HG03175 (cell line): ENCODE measurements around the gene TBKBP1.

ENCODE experiments used
- ATAC-seq: cut with Tn5 transposase; IDR thresholded peaks from one replicate; pipeline ENCODE4 v1.9.1; 2021; ENCODE audit warnings: mild to moderate bottlenecking, moderate library complexity; ENCODE audit not compliant: unreplicated experiment

TBKBP1 gene

DNA sequence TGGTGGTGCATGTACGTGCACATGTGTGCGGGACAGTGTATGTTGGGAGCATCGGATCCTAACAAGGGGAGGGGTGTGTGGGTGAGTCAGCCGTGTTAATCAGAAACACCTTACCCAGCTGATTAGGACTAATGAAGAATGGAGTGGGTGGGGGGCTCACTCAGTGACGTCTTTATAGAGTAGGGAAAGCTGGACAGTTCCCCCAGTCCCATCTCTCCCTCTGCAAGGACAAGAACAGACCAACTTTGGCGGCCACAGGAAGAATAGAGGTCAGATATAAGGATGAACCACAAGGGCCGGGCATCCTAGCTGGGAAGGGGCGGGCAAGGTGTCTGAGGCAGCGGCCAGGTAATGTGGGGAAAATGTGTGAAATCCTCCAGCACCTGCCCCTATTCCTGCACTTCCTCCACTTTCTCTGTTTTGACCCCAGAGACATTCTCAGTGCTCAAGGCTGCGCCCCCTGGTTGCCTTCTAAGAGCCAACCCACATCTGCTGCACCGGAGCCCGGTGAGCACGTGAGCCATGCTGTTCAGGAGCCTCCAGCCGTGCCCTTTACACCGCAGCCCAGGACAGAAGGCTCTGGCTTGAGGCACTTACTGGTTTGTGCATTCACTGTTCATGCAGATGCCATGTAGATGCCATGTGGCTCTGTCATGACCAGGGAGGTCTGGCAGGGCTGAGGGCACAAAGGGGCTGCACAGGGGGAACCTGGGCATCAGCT lies 20.2 kb downstream of the TBKBP1 start:
- peak; percentile 13 for ATAC-seq

DNA sequence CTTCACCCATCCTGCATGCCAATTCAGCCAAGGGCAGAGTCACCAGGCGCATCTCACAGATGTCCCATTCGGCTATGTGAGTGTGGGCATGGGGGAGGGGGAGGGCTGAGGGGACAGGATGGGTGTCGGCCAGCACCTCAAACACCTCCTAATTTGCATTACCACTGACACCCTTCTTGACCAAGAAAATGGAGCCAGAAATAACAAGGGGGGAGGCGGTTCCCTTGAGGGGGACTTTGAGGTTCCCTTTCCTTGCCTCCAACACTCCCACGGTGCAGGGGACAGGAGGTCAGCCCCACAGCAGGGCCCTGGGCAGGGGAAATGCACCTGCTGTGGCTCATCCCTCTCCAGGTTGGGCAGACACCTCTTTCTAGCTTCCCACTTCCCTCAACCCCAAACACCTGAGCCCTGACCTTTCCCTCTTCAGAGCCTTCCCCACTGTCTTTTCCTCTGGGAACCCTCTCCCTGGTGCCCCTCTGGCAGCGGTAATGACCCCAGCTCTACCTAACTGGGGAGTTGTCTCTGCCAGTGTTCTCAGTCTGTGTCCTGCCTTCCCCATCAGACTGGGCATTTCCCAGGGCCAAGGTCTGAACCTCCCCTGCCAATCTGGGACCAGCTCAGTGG lies 20.9 kb downstream of the TBKBP1 start:
- ATAC-seq: peak; percentile 30

DNA sequence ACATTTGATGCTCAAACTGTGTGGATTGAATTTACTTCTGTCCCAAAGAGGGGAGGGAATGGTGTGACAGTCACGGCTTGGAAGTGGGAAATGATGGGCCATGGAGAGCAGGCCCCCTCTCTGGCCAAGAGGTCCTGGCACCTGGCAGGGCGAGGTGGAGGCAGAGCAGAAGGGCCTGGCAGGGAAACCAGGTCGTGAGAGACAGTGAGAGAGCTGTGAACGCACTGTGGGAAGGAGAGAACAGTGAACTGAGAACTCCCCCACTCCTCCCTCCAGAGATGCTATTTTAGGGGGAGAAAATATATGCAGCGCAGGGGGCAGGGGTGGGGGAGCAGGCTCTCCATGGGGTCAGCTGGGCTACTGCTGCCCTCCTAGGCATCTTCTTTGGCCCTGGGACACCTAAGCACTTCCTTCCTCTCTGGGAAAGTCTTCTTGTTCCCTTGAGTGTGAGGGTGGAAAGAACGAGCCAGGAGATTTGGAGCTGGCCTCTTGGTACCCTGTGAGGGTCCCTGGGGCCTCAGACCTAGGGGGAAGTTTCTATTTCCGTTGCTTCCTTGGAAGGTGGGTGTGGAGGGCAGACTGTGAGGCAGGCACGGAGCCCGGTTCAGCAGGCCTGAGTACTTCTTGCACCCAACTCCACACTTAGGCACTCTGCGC lies 21.8 kb downstream of the TBKBP1 start:
- no peak for ATAC-seq

DNA sequence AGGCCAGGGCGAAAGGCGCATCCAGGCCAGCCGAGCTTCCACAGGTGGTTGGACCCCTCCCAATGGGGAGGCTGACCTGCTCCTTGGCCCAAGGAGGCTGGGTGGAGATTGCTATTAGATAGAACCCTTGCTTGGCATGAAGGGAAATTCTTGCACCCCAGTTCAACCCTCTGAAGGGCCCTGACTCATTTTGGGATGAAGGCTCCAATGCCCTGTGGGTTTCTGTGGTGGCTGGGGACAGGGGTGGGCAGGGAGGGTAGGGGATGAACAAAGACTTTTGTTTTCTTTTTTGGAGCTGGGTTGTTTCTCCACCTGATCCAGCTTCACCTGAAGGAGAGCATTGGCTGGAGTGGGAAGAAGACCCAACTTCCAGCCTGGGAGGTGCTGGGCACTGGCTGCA lies 22.4 kb downstream of the TBKBP1 start:
- ATAC-seq: no peak

DNA sequence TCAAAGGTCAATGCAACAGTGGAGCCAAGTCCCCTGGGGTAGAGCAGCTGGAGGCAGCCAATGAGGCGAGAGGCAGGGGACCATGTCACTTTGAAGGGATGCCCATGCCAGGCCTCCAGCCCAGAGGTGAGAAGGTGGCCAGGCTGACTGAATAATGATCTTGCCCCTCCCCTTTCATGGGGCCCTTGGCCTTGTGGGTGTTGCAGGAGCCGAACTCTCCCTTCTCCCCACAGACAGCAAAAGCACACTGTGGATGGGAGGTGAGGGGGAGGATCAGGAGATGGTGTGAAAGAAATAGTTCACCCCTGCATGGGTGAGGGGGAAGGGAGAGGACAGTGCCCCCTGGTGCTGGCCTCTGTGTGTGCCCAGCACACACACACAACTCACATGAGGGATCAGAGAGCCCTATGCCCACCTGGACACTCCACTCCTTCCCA lies 23.3 kb downstream of the TBKBP1 start:
- ATAC-seq: no peak

DNA sequence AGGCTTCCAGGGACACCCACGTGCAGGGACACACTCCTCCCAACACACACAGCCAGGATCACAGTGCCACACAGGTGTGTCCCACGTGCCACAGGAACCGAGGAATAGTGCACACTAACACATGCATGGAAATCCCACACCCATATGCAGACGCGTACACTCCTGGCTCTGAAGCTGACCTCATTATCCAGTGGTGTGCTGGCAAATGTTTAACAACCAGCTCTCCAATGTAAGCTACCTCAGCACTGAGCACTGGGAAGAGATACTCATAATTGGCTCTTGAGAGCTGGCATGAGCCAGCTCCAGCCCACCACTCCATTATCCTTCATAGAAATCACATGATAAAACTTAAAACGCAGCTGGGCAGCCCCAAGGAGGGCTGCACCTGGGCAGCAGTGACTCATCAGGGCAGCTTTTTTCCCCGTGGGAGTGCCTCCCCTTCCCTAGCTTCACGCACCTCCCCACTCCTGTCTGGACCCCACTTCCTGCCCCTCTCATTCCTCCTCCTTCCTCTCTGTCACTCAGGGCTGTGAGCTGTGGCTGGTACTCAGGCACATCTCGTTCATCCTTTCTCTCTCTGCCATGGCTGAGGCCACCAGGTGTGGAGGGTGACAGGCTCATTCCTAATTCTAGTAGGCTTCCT lies 24.1 kb downstream of the TBKBP1 start:
- no peak for ATAC-seq

DNA sequence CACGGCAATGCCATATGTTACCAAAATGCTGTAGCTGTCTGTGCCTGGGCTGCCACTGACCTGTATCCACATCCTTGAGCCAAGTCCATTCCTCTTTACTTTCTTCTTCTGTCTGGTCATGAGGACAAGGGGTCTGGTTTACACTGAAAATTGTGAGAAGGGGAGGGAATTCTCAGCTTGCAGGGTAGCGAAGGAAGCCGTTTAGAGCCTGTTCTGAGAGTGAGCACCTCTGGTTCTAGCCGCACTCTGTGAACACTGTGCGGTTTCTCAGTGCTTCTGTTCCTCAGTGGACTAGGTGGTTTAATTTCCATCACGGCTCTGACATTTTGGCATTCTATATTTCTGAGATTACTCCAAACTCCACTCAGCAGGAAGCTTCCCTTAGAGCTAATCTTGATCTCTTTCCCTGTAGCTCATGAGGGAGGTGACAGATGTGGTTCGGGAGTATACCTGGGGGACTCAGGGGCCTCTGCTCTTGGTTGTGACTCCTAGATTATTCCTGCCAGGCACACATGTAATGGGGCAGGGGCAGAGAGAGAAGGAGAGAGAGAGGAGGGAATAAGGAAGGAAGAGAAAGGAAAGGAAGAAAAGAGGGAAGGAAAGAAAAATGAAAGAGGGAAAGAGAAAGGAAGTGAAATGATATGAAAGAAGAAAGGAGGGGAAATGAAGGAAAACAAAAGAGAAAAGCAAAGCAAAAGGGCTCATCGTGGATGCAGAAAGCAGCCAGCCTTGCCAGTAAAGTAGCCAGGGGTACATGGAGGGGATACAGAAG lies 24.9 kb downstream of the TBKBP1 start:
- no peak for ATAC-seq

DNA sequence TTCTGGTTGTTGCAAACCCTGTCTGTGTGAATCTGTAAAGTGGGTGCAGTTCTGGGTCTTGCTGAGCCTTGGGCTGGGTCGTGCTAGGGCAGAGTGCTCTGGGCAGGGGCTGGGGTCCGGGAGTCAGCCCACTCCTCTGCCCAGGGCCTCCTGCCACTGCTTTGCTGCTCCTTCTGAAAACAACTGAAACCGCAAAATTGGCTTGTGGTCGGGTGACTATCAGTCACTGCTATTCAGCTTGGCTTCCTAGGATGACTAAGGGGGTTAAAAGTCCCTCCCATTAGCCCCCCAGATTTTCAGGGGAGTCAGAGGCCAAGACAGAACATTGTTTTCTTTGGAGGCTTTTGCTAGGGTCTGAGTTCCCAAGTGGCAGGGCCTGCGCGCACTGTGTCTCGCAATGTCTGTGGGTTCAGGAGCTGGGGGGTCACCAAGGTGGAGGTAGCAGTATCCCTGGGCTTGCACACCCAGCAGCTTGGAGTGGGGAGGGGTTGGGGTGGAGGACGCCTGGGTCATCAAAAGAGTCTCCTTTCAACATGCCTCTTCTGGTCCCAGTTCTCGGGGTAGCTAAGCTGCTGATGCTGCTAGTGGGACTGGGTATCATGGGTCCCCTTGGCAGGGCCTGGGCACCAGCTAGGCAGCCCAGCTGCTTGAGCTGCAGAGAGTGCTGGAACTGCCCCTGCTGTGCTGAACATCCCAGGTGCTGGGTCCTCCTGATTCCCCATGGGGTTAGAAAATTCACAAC lies 25.6 kb downstream of the TBKBP1 start:
- ATAC-seq: no peak

DNA sequence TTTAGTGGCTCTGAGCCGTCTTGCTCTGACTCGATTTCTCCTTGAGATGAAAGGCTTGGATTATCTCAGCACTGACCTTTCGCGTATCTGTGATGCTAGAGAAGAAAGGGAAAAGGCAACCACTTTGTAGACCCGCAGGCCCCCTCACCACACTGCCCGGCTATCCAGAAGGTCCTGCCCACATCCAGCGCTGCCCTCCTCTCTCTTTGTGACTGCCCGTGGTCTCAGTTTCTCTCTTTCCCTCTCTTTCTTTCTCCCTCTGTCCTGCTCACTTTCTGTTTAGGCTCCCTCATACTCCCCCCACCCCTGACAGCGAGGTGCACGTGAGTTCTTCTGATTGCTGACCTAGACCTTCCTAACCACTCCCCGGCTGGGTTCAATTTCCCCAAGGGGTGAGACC lies 26.2 kb downstream of the TBKBP1 start:
- ATAC-seq: no peak

DNA sequence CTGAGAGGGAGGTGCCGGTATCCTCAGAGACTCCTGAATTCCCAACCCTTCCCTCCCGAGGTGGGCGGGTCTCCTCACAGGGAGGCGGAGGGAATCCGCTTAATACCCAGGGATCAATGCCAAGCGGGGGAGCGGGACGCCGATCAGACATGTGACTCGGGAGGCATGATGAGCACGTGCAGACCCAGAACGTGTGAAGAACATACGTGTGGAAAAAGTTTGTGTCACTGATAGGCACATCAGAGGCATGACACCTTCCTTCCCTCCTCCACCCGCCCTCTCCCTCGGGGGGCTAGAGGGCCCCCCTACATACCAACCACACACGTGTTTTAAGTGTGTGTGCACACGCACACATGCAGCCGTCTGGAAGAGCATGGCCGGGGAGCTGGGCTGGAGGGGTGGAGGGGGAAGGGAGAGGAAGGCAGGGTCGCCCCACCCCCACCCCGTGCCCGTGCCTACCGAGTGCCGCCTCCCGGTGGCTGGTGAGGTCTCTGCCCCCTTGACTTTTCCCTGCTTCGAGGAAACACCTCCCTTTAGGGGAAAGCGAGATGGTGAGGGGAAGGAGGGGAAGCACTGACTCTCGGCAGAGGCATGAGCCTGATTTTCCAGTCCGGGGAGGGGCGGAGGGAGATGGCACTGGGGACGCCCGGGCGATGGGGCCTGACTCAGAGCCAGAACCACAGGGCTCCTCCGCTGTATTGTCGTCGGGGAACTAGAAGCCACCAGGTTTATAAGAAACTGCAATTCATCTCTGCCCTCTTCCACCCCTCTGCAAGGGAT lies 27.0 kb downstream of the TBKBP1 start:
- no peak for ATAC-seq

DNA sequence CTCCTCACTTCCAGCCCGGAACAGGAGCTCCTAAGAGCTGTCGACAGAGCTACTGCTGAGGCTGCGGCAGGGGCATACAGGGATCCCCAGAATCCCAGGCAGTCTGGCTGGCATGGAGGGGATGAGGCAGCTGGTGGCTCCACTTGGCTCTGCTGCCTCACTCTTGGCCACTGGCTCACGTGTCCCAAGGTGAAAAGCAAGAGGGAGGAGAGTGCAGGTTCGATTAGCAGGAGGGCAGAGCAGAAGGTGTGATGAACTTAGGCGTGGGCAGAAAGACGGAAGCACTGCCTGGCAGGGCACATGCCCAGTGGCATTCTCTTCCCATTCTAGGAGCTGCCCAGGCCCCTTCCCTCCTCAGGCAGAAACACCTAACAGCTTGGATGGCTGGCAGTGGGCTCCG lies 27.8 kb downstream of the TBKBP1 start:
- no peak for ATAC-seq

DNA sequence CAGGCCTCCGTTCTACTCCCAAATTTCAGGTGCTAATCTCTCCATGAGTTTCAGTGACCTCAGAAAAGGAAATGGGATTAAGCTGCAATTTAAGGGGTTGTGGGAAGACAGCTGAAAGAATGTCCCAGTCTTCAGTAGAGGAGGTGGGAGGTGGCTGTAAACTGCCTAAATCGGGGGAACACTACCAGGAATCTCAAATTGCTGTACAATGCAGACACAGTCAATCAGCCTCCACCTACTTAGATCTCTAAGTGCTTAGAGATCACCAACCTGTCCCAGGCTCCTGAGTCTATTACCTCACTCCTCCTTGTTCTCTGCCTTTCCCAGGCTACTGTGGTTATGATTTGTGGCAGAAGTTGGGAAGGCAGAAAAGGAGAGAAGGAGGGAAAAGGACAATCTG lies 30.7 kb downstream of the TBKBP1 start:
- no peak for ATAC-seq

DNA sequence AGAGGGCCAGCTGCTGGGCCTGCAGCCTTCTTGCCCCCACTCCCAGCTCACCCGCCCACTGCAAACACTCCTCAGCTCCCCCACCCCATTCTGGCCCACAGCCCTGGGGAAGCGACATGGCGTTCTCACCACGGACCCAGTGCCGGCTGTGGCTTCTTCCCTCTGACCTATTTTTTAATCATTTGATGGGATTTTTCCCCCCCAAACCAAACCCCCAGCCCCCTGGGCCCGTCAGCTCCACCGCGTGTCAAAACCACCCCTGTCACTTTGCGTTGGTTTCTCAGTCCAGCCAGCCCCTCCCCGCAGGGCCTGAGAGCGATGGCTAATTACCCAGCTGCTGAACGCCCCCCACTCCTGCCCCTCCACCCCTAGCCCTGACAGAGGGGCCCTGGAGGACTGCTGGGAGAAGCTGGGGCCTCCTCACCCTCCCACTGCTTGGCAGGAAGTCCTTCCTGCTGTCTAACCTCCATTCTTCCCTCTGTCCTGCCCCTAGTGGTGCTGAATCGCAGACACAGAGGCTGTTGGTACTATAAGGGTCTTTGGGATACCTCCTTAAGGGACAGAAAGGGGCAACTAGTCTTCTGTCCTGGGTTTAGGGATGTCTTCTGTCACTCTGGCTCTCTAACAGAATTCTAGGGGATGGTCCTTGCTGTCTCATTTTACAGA lies 31.6 kb downstream of the TBKBP1 start:
- ATAC-seq: no peak

DNA sequence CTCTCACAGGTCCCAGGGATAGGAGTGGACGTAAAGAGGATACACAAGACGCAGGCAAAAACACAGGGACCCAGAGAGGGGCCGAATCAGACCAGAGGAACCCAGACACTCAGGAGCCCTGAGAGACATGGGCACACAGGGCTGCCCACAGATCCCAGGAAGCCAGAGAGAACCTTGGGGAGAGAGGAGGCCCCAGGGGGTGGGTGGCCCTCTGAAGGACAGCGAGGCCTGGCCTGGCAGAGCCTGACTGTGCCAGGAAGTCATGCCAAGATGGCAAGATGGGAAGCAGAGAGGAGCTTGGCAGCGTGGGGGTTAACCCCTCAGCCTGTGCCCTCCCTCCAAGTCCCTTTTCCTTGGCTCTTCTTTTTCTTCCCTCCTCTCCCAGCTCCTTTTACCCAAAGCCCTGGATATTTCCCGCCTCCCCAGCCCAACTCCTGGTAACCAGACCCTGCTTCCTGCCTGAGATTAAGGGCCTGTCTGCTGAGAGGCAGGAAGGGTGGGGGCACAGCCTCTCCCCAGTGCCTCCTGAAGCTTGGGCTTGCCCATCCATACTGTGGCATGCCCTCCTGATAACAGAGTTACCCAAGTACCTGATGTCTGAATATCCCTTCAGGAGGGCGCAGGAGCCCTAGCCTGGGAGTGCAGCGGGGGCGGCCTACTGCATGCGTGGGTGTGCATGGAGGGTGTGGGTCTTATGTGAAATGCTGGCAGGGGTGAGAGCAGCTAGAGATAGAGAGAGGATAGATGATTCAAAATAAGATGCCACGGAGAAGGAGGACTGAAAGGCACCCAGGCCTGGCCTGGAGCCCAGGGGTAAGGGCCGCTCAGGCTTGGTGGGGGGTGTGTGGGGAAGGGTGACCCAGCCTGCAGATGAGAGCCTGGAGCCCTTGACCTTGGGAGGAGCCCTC lies 33.1 kb downstream of the TBKBP1 start:
- no peak for ATAC-seq

DNA sequence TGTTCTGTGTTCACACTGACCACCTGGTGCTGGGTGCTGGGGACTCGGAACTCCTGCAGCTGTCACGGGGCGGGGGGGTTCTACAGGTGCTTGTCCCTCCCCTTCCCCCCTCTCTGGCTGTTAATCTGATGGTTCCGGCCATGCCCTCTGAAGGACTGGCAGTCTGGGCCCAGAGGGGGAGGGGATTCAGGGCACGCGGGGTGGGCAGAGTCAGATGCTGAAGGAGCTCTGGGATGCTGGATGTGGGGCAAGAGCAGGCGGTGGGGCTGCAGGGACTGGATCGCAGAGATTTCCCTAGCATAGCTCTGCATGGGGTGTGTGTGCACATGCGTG lies 33.7 kb downstream of the TBKBP1 start:
- no peak for ATAC-seq

DNA sequence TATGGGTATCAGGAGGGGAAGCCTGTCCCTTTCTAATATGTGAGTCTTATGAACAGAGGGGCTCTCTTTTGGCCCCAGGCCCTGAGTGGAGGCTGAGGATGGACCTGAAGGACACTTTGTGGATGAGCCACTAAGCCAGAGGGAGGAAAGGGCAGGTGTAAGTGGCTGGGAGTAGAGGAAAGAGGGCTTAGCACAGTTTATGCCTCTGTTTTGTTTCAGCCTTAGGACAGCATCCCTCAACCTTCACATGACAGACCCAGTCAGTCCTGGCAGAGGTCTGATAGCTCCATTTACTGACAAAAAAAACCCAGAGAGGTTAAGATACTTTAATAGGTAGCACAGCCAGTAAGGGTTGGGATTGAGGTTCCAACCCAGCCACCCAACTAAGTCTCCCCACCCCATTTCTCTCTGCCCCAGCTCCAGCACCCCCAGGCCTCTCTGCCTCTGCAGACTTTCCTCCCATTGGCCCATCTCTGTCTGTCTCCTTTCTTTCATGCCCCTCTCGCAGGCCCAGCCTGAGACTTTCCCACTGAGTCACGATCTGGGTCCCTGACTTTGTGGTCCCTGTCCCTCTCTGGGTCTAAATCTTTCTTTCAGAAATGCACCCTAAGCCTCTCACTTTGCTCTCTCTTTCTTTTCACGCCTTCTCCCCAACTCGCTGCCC lies 34.4 kb downstream of the TBKBP1 start:
- no peak for ATAC-seq

DNA sequence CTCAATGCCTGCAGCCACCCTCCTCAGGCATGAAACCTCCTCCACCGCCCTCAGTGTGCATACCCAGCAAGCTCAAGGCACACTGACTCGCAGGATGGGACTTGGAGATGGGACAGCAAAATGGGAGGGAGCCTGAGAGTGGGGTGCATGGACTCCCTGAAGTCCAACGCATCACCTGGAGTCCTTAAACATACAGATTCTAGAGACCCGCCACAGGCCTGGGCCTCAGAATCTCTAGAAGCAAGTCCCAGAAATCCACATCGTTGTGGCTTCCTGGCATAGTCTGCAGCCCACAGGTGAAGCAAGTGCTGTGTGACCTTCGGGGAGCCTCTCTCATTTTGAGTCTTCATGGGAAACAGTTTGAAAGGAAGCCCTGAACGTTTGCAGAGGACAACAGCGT lies 35.5 kb downstream of the TBKBP1 start:
- ATAC-seq: no peak

DNA sequence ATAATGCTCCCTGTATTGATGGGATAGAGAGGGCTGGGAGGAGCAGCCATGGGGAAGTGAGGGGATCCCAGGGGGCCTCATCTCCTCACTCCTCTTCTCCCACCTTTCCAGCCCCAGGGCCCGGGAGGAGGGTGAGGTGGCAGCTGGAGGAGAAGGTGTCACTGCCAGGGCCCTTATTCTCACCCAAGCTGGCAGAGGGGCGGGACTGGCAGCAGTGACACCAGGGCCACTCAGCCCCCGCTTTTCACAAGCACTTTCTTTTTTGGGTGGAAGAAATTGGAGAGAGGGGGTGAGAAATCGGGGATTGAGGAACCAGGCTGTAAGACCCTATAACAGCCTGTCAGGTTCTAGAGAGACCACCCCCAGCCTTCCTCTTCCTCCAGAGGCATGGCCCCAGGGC lies 36.7 kb downstream of the TBKBP1 start:
- no peak for ATAC-seq
